Measurements from ENCODE around the gene ZBTB8OS. TPM values are rescaled to one million over a fixed set of nuclear protein-coding genes. Genes with fewer than 3 reads are reported as not detected.

The ZBTB8OS gene
- polyA plus RNA-seq, 1 experiment, result 21.1 TPM

Small RNA genes lying within 50 kb of the gene (small RNA-seq; reads per million reads assigned to genes)
- not detected for gene RF00019 (ENCODE audit: insufficient read length, low read depth, low replicate concordance)

Other genes starting within 250 kb of the ZBTB8OS start
- not detected in 2 replicates for gene ZBTB8B, start 185.5 kb downstream of the ZBTB8OS start, polyA plus RNA-seq (2011; rRNA removed)
- 3.7 and 5.4 TPM in 2 replicates for gene ZBTB8A, start 111.1 kb downstream of the ZBTB8OS start, polyA plus RNA-seq (2011; rRNA removed)
- gene RBBP4, start 658 bp upstream of the ZBTB8OS start, polyA plus RNA-seq (2011; rRNA removed), result 67.0 and 102 TPM in 2 replicates
- gene SYNC, start 52.2 kb upstream of the ZBTB8OS start, polyA plus RNA-seq (2011; rRNA removed), result 57.3 and 60.5 TPM in 2 replicates
- 71.8 and 75.3 TPM in 2 replicates for gene YARS1, start 166.8 kb upstream of the ZBTB8OS start, polyA plus RNA-seq (2011; rRNA removed)
- 20.7 and 31.8 TPM in 2 replicates for gene S100PBP, start 167.1 kb upstream of the ZBTB8OS start, polyA plus RNA-seq (2011; rRNA removed)
- gene FNDC5, start 220.4 kb upstream of the ZBTB8OS start, polyA plus RNA-seq (2011; rRNA removed), result 1.1 and 1.2 TPM in 2 replicates
- not detected in 2 replicates for gene HPCA, start 235.9 kb upstream of the ZBTB8OS start, polyA plus RNA-seq (2011; rRNA removed)

Data from BJ (cell line).